ELR (cell line): Measurements from ENCODE around the gene ITGA2B.
"Not testable (repeated sequence)": the region's sequence is repeated elsewhere in the genome, so short reads cannot be mapped to it uniquely, and the experiment has no call there.

ENCODE experiments used
- DNase-seq: peaks from one replicate; pipeline ENCODE4 v3.0.0-alpha.2; 2015; ENCODE audit warnings: low read depth

Gene ITGA2B

GRCh38 chr17:44389281-44389680, at the start of gene ITGA2B:
ITGA2B (minus strand) TSS chr17:44389649; CDS start chr17:44389473, 176 bp downstream.
- DNase-seq, result no peak

- DNase-seq, result no peak
Measured at GRCh38 chr17:44439168-44439567, 49.7 kb upstream of the ITGA2B start.

- no peak for DNase-seq
Measured at GRCh38 chr17:44438636-44439035, 49.2 kb upstream of the ITGA2B start.

GRCh38 chr17:44436336-44436735, 46.9 kb upstream of the ITGA2B start:
- no peak for DNase-seq

- no peak for DNase-seq
Measured at GRCh38 chr17:44432254-44433157, 43.1 kb upstream of the ITGA2B start.

- no peak for DNase-seq
Measured at GRCh38 chr17:44424828-44425461, 35.5 kb upstream of the ITGA2B start.

GRCh38 chr17:44417553-44417952, 28.1 kb upstream of the ITGA2B start:
- DNase-seq, result peak; percentile 83

- no peak for DNase-seq
Measured at GRCh38 chr17:44416558-44417289, 27.3 kb upstream of the ITGA2B start.

GRCh38 chr17:44414394-44415155, 25.1 kb upstream of the ITGA2B start:
- DNase-seq, result no peak

- DNase-seq, result no peak
Measured at GRCh38 chr17:44409309-44410028, 20.0 kb upstream of the ITGA2B start.

GRCh38 chr17:44408786-44409185, 19.3 kb upstream of the ITGA2B start:
- DNase-seq, result no peak

GRCh38 chr17:44402564-44403172, 13.2 kb upstream of the ITGA2B start:
- no peak for DNase-seq

- DNase-seq, result peak; percentile 40
Measured at GRCh38 chr17:44400226-44400847, 10.9 kb upstream of the ITGA2B start.

- peak; percentile 36 for DNase-seq
Measured at GRCh38 chr17:44398692-44399691, 9.5 kb upstream of the ITGA2B start.

- no peak for DNase-seq
Measured at GRCh38 chr17:44397479-44398440, 8.3 kb upstream of the ITGA2B start.

GRCh38 chr17:44396946-44397345, 7.5 kb upstream of the ITGA2B start:
- DNase-seq, result no peak

GRCh38 chr17:44394833-44395232, 5.4 kb upstream of the ITGA2B start:
- no peak for DNase-seq

- not testable (repeated sequence) for DNase-seq
Measured at GRCh38 chr17:44394112-44394511, 4.7 kb upstream of the ITGA2B start.
